Measurements from ENCODE around the gene CFL1.

- TF ChIP-seq, protein P1, sequence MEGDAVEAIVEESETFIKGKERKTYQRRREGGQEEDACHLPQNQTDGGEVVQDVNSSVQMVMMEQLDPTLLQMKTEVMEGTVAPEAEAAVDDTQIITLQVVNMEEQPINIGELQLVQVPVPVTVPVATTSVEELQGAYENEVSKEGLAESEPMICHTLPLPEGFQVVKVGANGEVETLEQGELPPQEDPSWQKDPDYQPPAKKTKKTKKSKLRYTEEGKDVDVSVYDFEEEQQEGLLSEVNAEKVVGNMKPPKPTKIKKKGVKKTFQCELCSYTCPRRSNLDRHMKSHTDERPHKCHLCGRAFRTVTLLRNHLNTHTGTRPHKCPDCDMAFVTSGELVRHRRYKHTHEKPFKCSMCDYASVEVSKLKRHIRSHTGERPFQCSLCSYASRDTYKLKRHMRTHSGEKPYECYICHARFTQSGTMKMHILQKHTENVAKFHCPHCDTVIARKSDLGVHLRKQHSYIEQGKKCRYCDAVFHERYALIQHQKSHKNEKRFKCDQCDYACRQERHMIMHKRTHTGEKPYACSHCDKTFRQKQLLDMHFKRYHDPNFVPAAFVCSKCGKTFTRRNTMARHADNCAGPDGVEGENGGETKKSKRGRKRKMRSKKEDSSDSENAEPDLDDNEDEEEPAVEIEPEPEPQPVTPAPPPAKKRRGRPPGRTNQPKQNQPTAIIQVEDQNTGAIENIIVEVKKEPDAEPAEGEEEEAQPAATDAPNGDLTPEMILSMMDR (IDR thresholded peaks at IDR 0.05; ENCODE audit: low read length) = no peak
- no peak for TF ChIP-seq EZH2 (optimal IDR thresholded peaks at IDR 0.05; ENCODE audit: low read depth, low read length)
Observed at GRCh38 chr11:65895482-65895981, 37.6 kb upstream of the CFL1 start.

All from MM.1S (cell line).